GM12872 (cell line): ENCODE data around the gene MED12L.

Experiments used
- CTCF ChIP-seq: IDR thresholded peaks from 3 replicates; pipeline ENCODE4 v1.5.1; 2011; ENCODE audit warnings: low read depth, mild to moderate bottlenecking, low read length, moderate library complexity; ENCODE audit not compliant: insufficient read depth

Gene MED12L

GRCh38 chr3:151096716-151097115 lies 11.3 kb downstream of the MED12L start:
- TF ChIP-seq CTCF, result no peak

- no peak for TF ChIP-seq CTCF
These were observed 14.6 kb downstream of the MED12L start for GRCh38 chr3:151100076-151100475.

- TF ChIP-seq CTCF, result no peak
These were observed 16.0 kb downstream of the MED12L start for GRCh38 chr3:151101270-151101969.

- no peak for TF ChIP-seq CTCF
These were observed 20.8 kb downstream of the MED12L start for GRCh38 chr3:151106311-151106710.

- no peak for TF ChIP-seq CTCF
These were observed 21.7 kb downstream of the MED12L start for GRCh38 chr3:151107177-151107576.

GRCh38 chr3:151107701-151108100 lies 22.2 kb downstream of the MED12L start:
- no peak for TF ChIP-seq CTCF

GRCh38 chr3:151109286-151109800 lies 23.9 kb downstream of the MED12L start:
- TF ChIP-seq CTCF, result no peak
